Mesothelial cell of epicardium (in vitro differentiated cells): ENCODE measurements around the gene ATOSB. TPM values are rescaled to one million over a fixed set of nuclear protein-coding genes. Genes with fewer than 3 reads are reported as not detected.

Experiments used
- DNase-seq, 2 experiments: peaks; one replicate each; pipeline ENCODE4 v3.0.0; 2021; ENCODE audit warnings: low spot score in 2 of 2; ENCODE audit not compliant: unreplicated experiment in 2 of 2
- H3K27ac Mint-ChIP-seq: 2 replicates; pipeline ENCODE4 v1.8.0; 2021; ENCODE audit warnings: mixed read lengths
- H3K27me3 Mint-ChIP-seq: 2 replicates; pipeline ENCODE4 v1.8.0; 2021; ENCODE audit warnings: low read depth, mixed read lengths
- H3K36me3 Mint-ChIP-seq: 2 replicates; pipeline ENCODE4 v1.8.0; 2021; ENCODE audit warnings: mixed read lengths
- H3K4me1 Mint-ChIP-seq: 2 replicates; pipeline ENCODE4 v1.8.0; 2021; ENCODE audit warnings: mixed read lengths
- H3K4me3 Mint-ChIP-seq: 2 replicates; pipeline ENCODE4 v1.8.0; 2021; ENCODE audit warnings: mild to moderate bottlenecking, moderate library complexity, mixed read lengths
- H3K9me3 Mint-ChIP-seq: 2 replicates; pipeline ENCODE4 v1.8.0; 2021; ENCODE audit warnings: mixed read lengths
- total RNA-seq: library from RNA; stranded (reverse); gene quantifications from 3 replicates; pipeline ENCODE4 v1.2.1, GENCODE V29; 2021
- TF ChIP-seq, protein P1 (sequence below): fragments of 200-600 bp; sonication (generic); IDR thresholded peaks from one replicate; pipeline ENCODE4 v1.5.0; 2021; ENCODE audit warnings: antibody characterized with exemption; ENCODE audit not compliant: unreplicated experiment

The ATOSB gene
- total RNA-seq, 1 donor from 2014 or later, result 21.7 TPM

DNA sequence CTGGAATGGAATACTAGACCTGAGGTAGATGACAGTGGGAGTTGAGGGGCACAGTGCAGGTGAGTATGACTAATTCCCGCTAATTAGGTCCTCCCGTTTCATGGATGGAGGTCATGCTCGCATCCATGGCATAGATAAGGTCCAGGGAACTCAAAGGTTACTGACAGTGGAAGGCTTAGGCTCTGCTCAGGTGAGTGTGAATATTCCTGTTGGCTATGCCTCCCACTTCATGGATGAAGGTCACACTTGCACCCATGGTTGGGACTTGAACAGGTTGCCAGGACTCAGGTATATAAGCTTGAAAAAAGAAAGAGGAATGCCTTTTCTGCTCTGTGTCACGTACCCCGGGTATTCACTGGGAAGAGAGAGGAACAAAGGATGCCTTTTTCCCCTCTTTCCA lies 26.4 kb upstream of the ATOSB start:
- no peak for DNase-seq
- H3K36me3 Mint-ChIP-seq, result peaks cover 1% of the 10 kb centered on the region
- peaks cover 3% of the 10 kb centered on the region for H3K4me1 Mint-ChIP-seq
- TF ChIP-seq, protein P1, sequence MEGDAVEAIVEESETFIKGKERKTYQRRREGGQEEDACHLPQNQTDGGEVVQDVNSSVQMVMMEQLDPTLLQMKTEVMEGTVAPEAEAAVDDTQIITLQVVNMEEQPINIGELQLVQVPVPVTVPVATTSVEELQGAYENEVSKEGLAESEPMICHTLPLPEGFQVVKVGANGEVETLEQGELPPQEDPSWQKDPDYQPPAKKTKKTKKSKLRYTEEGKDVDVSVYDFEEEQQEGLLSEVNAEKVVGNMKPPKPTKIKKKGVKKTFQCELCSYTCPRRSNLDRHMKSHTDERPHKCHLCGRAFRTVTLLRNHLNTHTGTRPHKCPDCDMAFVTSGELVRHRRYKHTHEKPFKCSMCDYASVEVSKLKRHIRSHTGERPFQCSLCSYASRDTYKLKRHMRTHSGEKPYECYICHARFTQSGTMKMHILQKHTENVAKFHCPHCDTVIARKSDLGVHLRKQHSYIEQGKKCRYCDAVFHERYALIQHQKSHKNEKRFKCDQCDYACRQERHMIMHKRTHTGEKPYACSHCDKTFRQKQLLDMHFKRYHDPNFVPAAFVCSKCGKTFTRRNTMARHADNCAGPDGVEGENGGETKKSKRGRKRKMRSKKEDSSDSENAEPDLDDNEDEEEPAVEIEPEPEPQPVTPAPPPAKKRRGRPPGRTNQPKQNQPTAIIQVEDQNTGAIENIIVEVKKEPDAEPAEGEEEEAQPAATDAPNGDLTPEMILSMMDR, result no peak
- no peak overlapping the region for H3K4me3 Mint-ChIP-seq
- H3K27me3 Mint-ChIP-seq, result no peaks in the 10 kb centered on the region
- H3K27ac Mint-ChIP-seq, result no peak overlapping the region
- H3K9me3 Mint-ChIP-seq, result peaks cover 27% of the 10 kb centered on the region

DNA sequence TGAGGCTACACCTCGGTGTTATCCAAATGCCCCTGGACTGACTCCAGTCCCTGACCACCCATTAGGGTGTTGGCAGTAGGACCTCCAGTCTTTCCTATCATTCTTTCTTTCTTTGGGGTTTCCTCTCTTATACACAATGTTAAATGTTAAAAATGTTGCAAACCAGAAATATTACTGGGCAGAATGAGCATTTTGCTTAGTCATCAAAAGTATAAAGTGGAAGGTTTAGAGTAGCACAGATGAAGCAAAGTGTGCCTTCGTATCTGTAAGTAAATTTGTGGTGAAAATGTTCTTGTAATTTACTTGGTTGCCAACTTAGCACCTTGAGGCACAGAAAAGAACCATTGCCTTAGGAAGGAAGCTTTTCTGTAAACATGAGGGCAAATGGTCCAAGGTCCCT lies 24.4 kb upstream of the ATOSB start:
- H3K4me3 Mint-ChIP-seq, result no peak overlapping the region
- no peaks in the 10 kb centered on the region for H3K36me3 Mint-ChIP-seq
- H3K27me3 Mint-ChIP-seq, result peaks cover 1% of the 10 kb centered on the region
- TF ChIP-seq, protein P1, result no peak
- peaks cover 21% of the 10 kb centered on the region for H3K9me3 Mint-ChIP-seq
- H3K4me1 Mint-ChIP-seq, result peaks cover 5% of the 10 kb centered on the region
- DNase-seq, result no peak
- H3K27ac Mint-ChIP-seq, result no peak overlapping the region

DNA sequence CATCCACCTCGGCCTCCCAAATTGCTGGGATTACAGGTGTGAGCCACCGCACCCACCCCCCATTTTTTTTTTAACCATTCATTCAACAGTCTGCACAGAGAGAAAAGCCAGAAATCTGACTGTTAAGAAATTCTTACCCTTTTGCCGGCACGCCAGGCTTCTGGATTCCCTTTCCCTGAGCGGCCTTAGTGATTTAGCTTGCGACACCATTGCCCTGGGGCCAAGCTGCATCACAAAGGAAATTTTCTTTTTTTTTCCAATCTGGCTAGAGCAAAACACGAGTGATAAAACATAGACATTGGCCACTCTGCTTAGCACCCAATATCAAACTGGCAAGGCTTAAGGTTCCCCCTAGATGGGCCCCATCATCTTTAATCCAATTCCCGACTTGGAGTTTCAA lies 21.2 kb upstream of the ATOSB start:
- peaks cover under 1% of the 10 kb centered on the region for H3K36me3 Mint-ChIP-seq
- peaks cover 1% of the 10 kb centered on the region for H3K27me3 Mint-ChIP-seq
- peaks cover 5% of the 10 kb centered on the region for H3K4me1 Mint-ChIP-seq
- H3K4me3 Mint-ChIP-seq, result no peak overlapping the region
- TF ChIP-seq, protein P1, result no peak
- DNase-seq, result no peak
- peaks cover 25% of the 10 kb centered on the region for H3K9me3 Mint-ChIP-seq
- no peak overlapping the region for H3K27ac Mint-ChIP-seq

DNA sequence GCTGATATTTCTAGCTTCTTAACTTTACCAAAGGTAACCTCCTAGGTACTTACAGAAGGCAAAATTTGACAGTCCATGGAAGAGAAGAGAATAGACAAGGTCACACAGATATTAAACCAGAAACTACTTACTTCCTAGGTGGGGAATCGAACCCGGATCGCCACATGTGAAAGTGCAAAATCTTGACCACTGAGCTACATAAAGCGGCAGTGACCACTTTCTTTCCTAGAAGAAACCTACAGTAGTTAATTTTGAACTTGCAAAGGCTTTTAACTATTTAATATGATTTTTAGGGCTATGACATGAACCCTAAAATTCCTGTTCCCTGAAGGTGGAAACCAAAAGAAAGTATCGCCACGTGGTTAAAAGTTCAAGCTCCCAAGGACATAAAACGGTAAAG lies 20.3 kb upstream of the ATOSB start:
- no peak overlapping the region for H3K27ac Mint-ChIP-seq
- H3K9me3 Mint-ChIP-seq, result peaks cover 26% of the 10 kb centered on the region
- DNase-seq, result no peak
- H3K4me1 Mint-ChIP-seq, result peaks cover 5% of the 10 kb centered on the region
- peaks cover 1% of the 10 kb centered on the region for H3K27me3 Mint-ChIP-seq
- no peak overlapping the region for H3K4me3 Mint-ChIP-seq
- peaks cover 2% of the 10 kb centered on the region for H3K36me3 Mint-ChIP-seq
- TF ChIP-seq, protein P1, result no peak

DNA sequence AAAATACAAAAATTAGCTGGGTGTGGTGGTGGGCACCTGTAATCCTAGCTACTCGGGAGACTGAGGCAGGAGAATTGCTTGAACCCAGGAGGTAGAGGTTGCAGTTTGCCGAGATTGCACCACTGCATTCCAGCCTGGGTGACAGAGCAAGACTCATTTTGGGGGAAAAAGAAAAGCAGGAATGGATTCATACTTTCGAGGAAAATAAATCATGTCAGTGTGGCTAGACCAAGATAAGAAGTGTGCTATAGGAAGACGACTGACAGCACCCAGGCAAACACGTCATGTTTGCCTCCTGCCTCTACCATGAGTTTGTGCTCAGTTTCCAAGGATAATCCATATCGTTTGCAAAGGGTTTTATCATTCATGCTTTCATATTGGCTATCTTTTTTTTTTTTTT lies 19.3 kb upstream of the ATOSB start:
- TF ChIP-seq, protein P1, result no peak
- Mint-ChIP-seq H3K4me1 (peaks cover 5% of the 10 kb centered on the region), H3K4me3 (no peak overlapping the region), H3K9me3 (peaks cover 20% of the 10 kb centered on the region), H3K27me3 (peaks cover 1% of the 10 kb centered on the region), H3K36me3 (peaks cover 2% of the 10 kb centered on the region), H3K27ac (no peak overlapping the region)
- DNase-seq, result no peak
